Middle frontal gyrus (tissue), 1 donor: ENCODE measurements around the gene PDZD2.

Experiments used
- DNase-seq: peaks from one replicate; pipeline ENCODE4 v3.0.0-alpha.2; 2015; ENCODE audit warnings: low spot score; ENCODE audit errors: extremely low spot score

PDZD2 gene

GRCh38 chr5:32131604-32132003 lies 492.7 kb downstream of the PDZD2 start:
- DNase-seq, result no peak

GRCh38 chr5:32132757-32133156 lies 493.8 kb downstream of the PDZD2 start:
- DNase-seq, result no peak

GRCh38 chr5:32135086-32135485 lies 496.2 kb downstream of the PDZD2 start:
- no peak for DNase-seq

GRCh38 chr5:32136342-32136741 lies 497.4 kb downstream of the PDZD2 start:
- DNase-seq, result no peak

GRCh38 chr5:32138839-32139493 lies 500.0 kb downstream of the PDZD2 start:
- DNase-seq, result peak; percentile 22

- DNase-seq, result no peak
These were observed 504.9 kb downstream of the PDZD2 start for GRCh38 chr5:32143617-32144377.

GRCh38 chr5:32144378-32145207 lies 505.7 kb downstream of the PDZD2 start:
- no peak for DNase-seq

GRCh38 chr5:32145378-32145777 lies 506.4 kb downstream of the PDZD2 start:
- no peak for DNase-seq

- no peak for DNase-seq
These were observed 508.3 kb downstream of the PDZD2 start for GRCh38 chr5:32147236-32147635.

- DNase-seq, result no peak
These were observed 509.0 kb downstream of the PDZD2 start for GRCh38 chr5:32147959-32148358.

- DNase-seq, result no peak
These were observed 511.4 kb downstream of the PDZD2 start for GRCh38 chr5:32150366-32150765.

- no peak for DNase-seq
These were observed 512.3 kb downstream of the PDZD2 start for GRCh38 chr5:32151198-32151597.

- DNase-seq, result no peak
These were observed 514.8 kb downstream of the PDZD2 start for GRCh38 chr5:32153723-32154122.

- DNase-seq, result no peak
These were observed 516.3 kb downstream of the PDZD2 start for GRCh38 chr5:32155211-32155610.

- DNase-seq, result no peak
These were observed 517.7 kb downstream of the PDZD2 start for GRCh38 chr5:32156635-32157034.

GRCh38 chr5:32157078-32157477 lies 518.1 kb downstream of the PDZD2 start:
- no peak for DNase-seq

- no peak for DNase-seq
These were observed 519.7 kb downstream of the PDZD2 start for GRCh38 chr5:32158679-32158975.

- DNase-seq, result no peak
These were observed 520.6 kb downstream of the PDZD2 start for GRCh38 chr5:32159328-32160072.

- no peak for DNase-seq
These were observed 521.3 kb downstream of the PDZD2 start for GRCh38 chr5:32160228-32160627.
